Esophagus squamous epithelium (tissue), 5 donors: ENCODE measurements around the gene ZNF343. TPM values are rescaled to one million over a fixed set of nuclear protein-coding genes. Genes with fewer than 3 reads are reported as not detected.

Experiments used
- DNase-seq: peaks from one replicate; lab custom pipeline; 2025; lab: John Stamatoyannopoulos, UW
- H3K27ac ChIP-seq, 4 donors: fragments of 200-600 bp; sonication (generic); one replicate each; pipeline ENCODE4 v1.5.1; 2016 to 2019; ENCODE audit warnings: mild to moderate bottlenecking in 1 of 4
- H3K27me3 ChIP-seq, 4 donors: fragments of 200-600 bp; sonication (generic); 1 replicate in 3 of 4; 2 replicates in 1 of 4; pipeline versions ENCODE4 v1.5.1 to v1.6.0; 2017 to 2021; ENCODE audit warnings: antibody characterized with exemption in 1 of 4
- H3K36me3 ChIP-seq, 3 donors: fragments of 200-600 bp; sonication (generic); one replicate each; pipeline ENCODE4 v1.5.1; 2016 to 2019
- H3K4me1 ChIP-seq, 3 donors: fragments of 200-600 bp; sonication (generic); one replicate each; pipeline ENCODE4 v1.5.1; 2017 to 2019
- H3K4me3 ChIP-seq, 4 donors: fragments of 200-600 bp; sonication (generic); 1 replicate in 3 of 4; 2 replicates in 1 of 4; pipeline ENCODE4 v1.5.1; 2016 to 2019; ENCODE audit warnings: mild to moderate bottlenecking in 2 of 4, moderate library complexity in 1 of 4
- H3K9me3 ChIP-seq, 3 donors: fragments of 200-600 bp; sonication (generic); one replicate each; pipeline ENCODE4 v1.5.1; 2016 to 2019
- CTCF ChIP-seq, 6 experiments: fragments of 450-650 bp in 4 of 6; fragments of 200-600 bp in 2 of 6; sonication (generic) in 2 of 6; IDR thresholded peaks; one replicate each; pipeline ENCODE4 v1.5.1; 2016 to 2019; ENCODE audit warnings: antibody characterized with exemption in 6 of 6, mild to moderate bottlenecking in 4 of 6, moderate library complexity in 4 of 6
- POLR2A ChIP-seq, 4 donors: fragments of 450-650 bp; IDR thresholded peaks; one replicate each; pipeline ENCODE4 v1.6.1; 2017; ENCODE audit warnings: antibody characterized with exemption in 4 of 4, mild to moderate bottlenecking in 4 of 4, moderate library complexity in 3 of 4
- WGBS, 2 donors: methylation state at CpG; one replicate each; pipeline ENCODE4 v1.1.5; 2018; 5-methylcytosine and 5-hydroxymethylcytosine counted together
- intact Hi-C: fragments of 100-400 bp; cut with DNase I; formaldehyde crosslinking; loops from one replicate; pipeline ENCODE4 v1.15.0; 2022
- total RNA-seq, 4 donors: library from RNA; depleted of rRNA; stranded (reverse); fragments of >200 nt; gene quantifications; one replicate each; pipeline ENCODE4 v1.1.0, GENCODE V29; 2016
- donor health status: DM: yes; HTN: yes; CAD: no.

Gene ZNF343
- total RNA-seq, 4 donors from 2014 or later: 4.9 to 13.2 (median 5.4) TPM

- WGBS, 2 donors: 62 to 70% methylated on average over 2 of the region's 2 CpGs
- no peaks in the 10 kb centered on the region for H3K9me3 ChIP-seq
- peaks cover 0 to 82% (median 1%) of the 10 kb centered on the region in 4 donors for H3K27me3 ChIP-seq
- no peak for DNase-seq
- intact Hi-C loops: no loop called here
- H3K4me1 ChIP-seq: no peaks in the 10 kb centered on the region
- no peak for TF ChIP-seq CTCF (IDR thresholded peaks at IDR 0.05)
- no peak for TF ChIP-seq POLR2A (IDR thresholded peaks at IDR 0.05)
- H3K27ac ChIP-seq: no peak overlapping the region
- no peak overlapping the region for H3K4me3 ChIP-seq
- H3K36me3 ChIP-seq: no peaks in the 10 kb centered on the region
Observed at GRCh38 chr20:2541940-2542339, 33.2 kb upstream of the ZNF343 start.

GRCh38 chr20:2538931-2539720, 30.4 kb upstream of the ZNF343 start:
- no peak overlapping the region for H3K27ac ChIP-seq
- H3K4me3 ChIP-seq: no peak overlapping the region
- TF ChIP-seq POLR2A (IDR thresholded peaks at IDR 0.05): no peak
- TF ChIP-seq CTCF (IDR thresholded peaks at IDR 0.05): no peak
- peaks cover 0 to 7% (median 0%) of the 10 kb centered on the region in 3 donors for H3K4me1 ChIP-seq
- H3K27me3 ChIP-seq: peaks cover 0 to 84% (median 0%) of the 10 kb centered on the region in 4 donors
- no peaks in the 10 kb centered on the region for H3K36me3 ChIP-seq
- DNase-seq: no peak
- 56 to 62% methylated on average over 8 of the region's 8 CpGs for WGBS, 2 donors
- intact Hi-C loops: no loop called here
- H3K9me3 ChIP-seq: no peaks in the 10 kb centered on the region

DNA sequence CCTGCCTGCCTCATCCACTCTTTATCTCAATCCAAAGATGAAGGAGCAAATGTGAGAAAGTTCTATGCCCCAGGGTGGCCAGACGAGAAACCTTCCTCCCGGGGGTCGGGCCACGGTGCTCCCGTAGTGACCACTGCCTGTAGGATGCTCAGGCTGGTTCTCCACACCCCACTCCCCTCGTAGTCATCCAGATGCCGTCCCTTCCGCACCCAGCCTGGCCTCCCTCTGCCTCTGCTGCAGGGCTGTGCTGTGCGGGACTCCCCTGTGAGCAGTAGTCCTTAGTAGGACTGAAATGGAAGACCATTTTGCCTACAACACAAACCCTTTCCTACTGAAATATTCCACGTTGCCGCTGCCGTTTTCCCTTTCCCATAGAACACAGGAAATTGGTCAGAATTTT, 29.6 kb upstream of the ZNF343 start:
- WGBS, 2 donors: 70 to 76% methylated on average over 8 to 12 of the region's 12 CpGs
- intact Hi-C loops: no loop called here
- Histone ChIP-seq H3K4me1 (peaks cover 0 to 7% (median 0%) of the 10 kb centered on the region in 3 donors), H3K27me3 (peaks cover 0 to 91% (median 0%) of the 10 kb centered on the region in 4 donors), H3K4me3 (no peak overlapping the region), H3K36me3 (no peaks in the 10 kb centered on the region), H3K27ac (no peak overlapping the region), H3K9me3 (no peaks in the 10 kb centered on the region)
- TF ChIP-seq CTCF (IDR thresholded peaks at IDR 0.05): no peak
- no peak for TF ChIP-seq POLR2A (IDR thresholded peaks at IDR 0.05)
- no peak for DNase-seq

GRCh38 chr20:2537101-2537500, 28.4 kb upstream of the ZNF343 start:
- Histone ChIP-seq H3K27me3 (peaks cover 0 to 89% (median 0%) of the 10 kb centered on the region in 4 donors), H3K36me3 (no peaks in the 10 kb centered on the region), H3K27ac (no peak overlapping the region), H3K4me1 (peaks cover 0 to 7% (median 0%) of the 10 kb centered on the region in 3 donors), H3K4me3 (no peak overlapping the region), H3K9me3 (no peaks in the 10 kb centered on the region)
- no CpG with 5 or more reads among the region's 5 CpGs for WGBS, 2 donors
- intact Hi-C loops: no loop called here
- TF ChIP-seq POLR2A (IDR thresholded peaks at IDR 0.05) (no peak), CTCF (IDR thresholded peaks at IDR 0.05) (no peak)
- DNase-seq: no peak

GRCh38 chr20:2536560-2536986, 27.9 kb upstream of the ZNF343 start, which contains the start of gene TMC2:
Gene TMC2 (plus strand): TSS chr20:2536573. CDS start chr20:2536622, 49 bp downstream.
- no peaks in the 10 kb centered on the region for H3K36me3 ChIP-seq
- no peak within 1 kb of the TSS for H3K4me3 ChIP-seq
- WGBS, 2 donors: 70% methylated on average over 7 of the region's 13 CpGs; no CpG with 5 or more reads in 1 of the 2 donors
- peaks cover 0 to 84% (median 0%) of the 10 kb centered on the region in 4 donors for H3K27me3 ChIP-seq
- intact Hi-C loops: no loop called here
- TF ChIP-seq POLR2A (IDR thresholded peaks at IDR 0.05) (no peak), CTCF (IDR thresholded peaks at IDR 0.05) (no peak)
- H3K9me3 ChIP-seq: no peaks in the 10 kb centered on the region
- no peak within 1 kb of the TSS for H3K27ac ChIP-seq
- DNase-seq: no peak
- peaks cover 0 to 7% (median 0%) of the 10 kb centered on the region in 3 donors for H3K4me1 ChIP-seq
